HepG2 (cell line): Measurements from ENCODE around the gene NFKBIA. TPM values are rescaled to one million over a fixed set of nuclear protein-coding genes. Genes with fewer than 3 reads are reported as not detected.

Source experiments
- ARHGAP35 ChIP-seq: sonication (generic); formaldehyde crosslinking; IDR thresholded peaks from 2 replicates; pipeline ENCODE4 v1.9.0; 2022; ENCODE audit warnings: mild to moderate bottlenecking, inconsistent platforms, moderate library complexity, missing genetic modification reagents, borderline replicate concordance
- ATF1 ChIP-seq: IDR thresholded peaks from 2 replicates; pipeline ENCODE4 v1.6.1; 2016; ENCODE audit warnings: mild to moderate bottlenecking, control low read depth
- CBX5 ChIP-seq: sonication (generic); formaldehyde crosslinking; IDR thresholded peaks from 2 replicates; pipeline ENCODE4 v1.4.0; 2020; ENCODE audit warnings: missing genetic modification reagents, borderline replicate concordance
- CENPT ChIP-seq: sonication (generic); formaldehyde crosslinking; IDR thresholded peaks from 2 replicates; pipeline ENCODE4 v1.8.0; 2022; ENCODE audit warnings: low read depth, mild to moderate bottlenecking, moderate library complexity, missing genetic modification reagents
- ERF ChIP-seq: IDR thresholded peaks from 2 replicates; pipeline ENCODE4 v1.6.1; 2018; ENCODE audit warnings: missing biosample characterization, missing genetic modification reagents
- FOXJ3 ChIP-seq: sonication (generic); formaldehyde crosslinking; IDR thresholded peaks from 2 replicates; pipeline ENCODE4 v1.4.0; 2020; ENCODE audit warnings: missing genetic modification reagents, mild to moderate bottlenecking, borderline replicate concordance
- GFI1 ChIP-seq: sonication (generic); formaldehyde crosslinking; IDR thresholded peaks from 2 replicates; pipeline ENCODE4 v1.5.0; 2020; ENCODE audit warnings: missing genetic modification reagents, mild to moderate bottlenecking, borderline replicate concordance
- HMG20A ChIP-seq: IDR thresholded peaks from 2 replicates; pipeline ENCODE4 v1.6.1; 2016; ENCODE audit warnings: borderline replicate concordance
- HNRNPL ChIP-seq: fragments of 200-400 bp; formaldehyde crosslinking; IDR thresholded peaks from 2 replicates; pipeline ENCODE4 v1.6.1; 2017; ENCODE audit warnings: mild to moderate bottlenecking, low read depth, low read length
- LCORL ChIP-seq, 2 experiments: fragments of 450-650 bp in 1 of 2; sonication (generic) in 1 of 2; formaldehyde crosslinking in 1 of 2; IDR thresholded peaks; 2 replicates each; pipeline versions ENCODE4 v1.5.0 to v1.6.1; 2017 to 2020; ENCODE audit warnings: antibody characterized with exemption in 1 of 2, missing genetic modification reagents in 1 of 2
- MTF1 ChIP-seq: sonication (generic); formaldehyde crosslinking; IDR thresholded peaks from 2 replicates; pipeline ENCODE4 v1.5.0; 2020; ENCODE audit warnings: missing genetic modification reagents
- THAP11 ChIP-seq: IDR thresholded peaks from 2 replicates; pipeline ENCODE4 v1.6.1; 2016; ENCODE audit warnings: missing biosample characterization, missing genetic modification reagents
- ZNF225 ChIP-seq: sonication (generic); formaldehyde crosslinking; IDR thresholded peaks from 2 replicates; pipeline ENCODE4 v1.4.0; 2020; ENCODE audit warnings: mild to moderate bottlenecking, missing genetic modification reagents
- ZNF232 ChIP-seq: sonication (generic); formaldehyde crosslinking; IDR thresholded peaks from 2 replicates; pipeline ENCODE4 v1.4.0; 2020; ENCODE audit warnings: missing genetic modification reagents, borderline replicate concordance
- ZNF512 ChIP-seq: sonication (generic); formaldehyde crosslinking; IDR thresholded peaks from 2 replicates; pipeline ENCODE4 v1.4.0; 2020; ENCODE audit warnings: mild to moderate bottlenecking, missing genetic modification reagents
- ZNF530 ChIP-seq: sonication (generic); formaldehyde crosslinking; IDR thresholded peaks from 2 replicates; pipeline ENCODE4 v1.5.0; 2020; ENCODE audit warnings: low read depth, mild to moderate bottlenecking, missing genetic modification reagents
- ZNF607 ChIP-seq: sonication (generic); formaldehyde crosslinking; IDR thresholded peaks from 2 replicates; pipeline ENCODE4 v1.5.1; 2020; ENCODE audit warnings: missing genetic modification reagents, mild to moderate bottlenecking, borderline replicate concordance
- ZNF761 ChIP-seq: sonication (generic); formaldehyde crosslinking; conservative IDR thresholded peaks from 2 replicates; pipeline ENCODE4 v1.4.0; 2020; ENCODE audit warnings: mild to moderate bottlenecking, missing genetic modification reagents
- ZNF839 ChIP-seq: sonication (generic); formaldehyde crosslinking; IDR thresholded peaks from 2 replicates; pipeline ENCODE4 v1.4.0; 2020; ENCODE audit warnings: missing genetic modification reagents, mild to moderate bottlenecking, borderline replicate concordance
- ZSCAN20 ChIP-seq: sonication (generic); formaldehyde crosslinking; IDR thresholded peaks from 2 replicates; pipeline ENCODE4 v1.4.0; 2020; ENCODE audit warnings: missing genetic modification reagents, mild to moderate bottlenecking, borderline replicate concordance
- polyA plus RNA-seq, 8 experiments: library from polyadenylated mRNA; depleted of rRNA in 3 of 8; stranded (reverse) in 7 of 8; unstranded in 1 of 8; fragments of >200 nt; fragmentation: Illumina TruSeq in 4 of 8; extraction: Trizol in 4 of 8; gene quantifications; 2 replicates each; pipeline versions ENCODE4 v1.2.1 to v1.2.3, GENCODE V29; 2011 to 2016; ENCODE audit warnings: low read depth in 4 of 8, missing spikeins in 1 of 8, mixed read lengths in 1 of 8; ENCODE audit not compliant: insufficient read depth in 1 of 8
- total RNA-seq, 5 experiments: library from RNA; depleted of rRNA; stranded (reverse); fragments of >200 nt; fragmentation: Illumina TruSeq; extraction: Trizol; gene quantifications; 2 replicates each; pipeline ENCODE4 v1.2.3, GENCODE V29; 2016; ENCODE audit warnings: low read depth in 1 of 5
- TF ChIP-seq, protein P1 (sequence below), 2 experiments: fragments of 450-650 bp in 1 of 2; sonication (generic) in 1 of 2; formaldehyde crosslinking; IDR thresholded peaks; 2 replicates each; pipeline versions ENCODE4 v1.5.0 to v1.8.0; 2020 to 2022; ENCODE audit warnings: mild to moderate bottlenecking in 1 of 2, missing genetic modification reagents in 1 of 2
- TF ChIP-seq, protein P2 (sequence below): sonication (generic); formaldehyde crosslinking; IDR thresholded peaks from 2 replicates; pipeline ENCODE4 v1.5.1; 2020; ENCODE audit warnings: mild to moderate bottlenecking, moderate library complexity, missing genetic modification reagents
- TF ChIP-seq, protein P3 (sequence below): sonication (generic); formaldehyde crosslinking; IDR thresholded peaks from 2 replicates; pipeline ENCODE4 v1.5.0; 2020; ENCODE audit warnings: missing genetic modification reagents, mild to moderate bottlenecking, borderline replicate concordance

Gene NFKBIA
- total and polyA plus RNA-seq, 2 of the 13 experiments (the other 11 are each of a cell fraction or from before 2014, with no cell fraction given), result 197 to 319 TPM

GRCh38 chr14:35404449-35405303, at the start of gene NFKBIA (continued):
- peak; percentile 81; the same call in 1 of the 2 replicates for TF ChIP-seq FOXJ3
- no peak for TF ChIP-seq LCORL (IDR thresholded peaks at IDR 0.05)
- peak; percentile 95; the same call in 1 of the 2 replicates for TF ChIP-seq LCORL (CRISPR knock-in tag; IDR thresholded peaks at IDR 0.05)
- peak; percentile 74 for TF ChIP-seq ARHGAP35
- 0 out of 2 replicates have a peak, but pooled peaks have one; percentile 48 for TF ChIP-seq ZNF225
- TF ChIP-seq GFI1 (CRISPR knock-in tag), result peak; percentile 74; the same call in 1 of the 2 replicates
- 0 out of 2 replicates have a peak, but pooled peaks have one; percentile 41 for TF ChIP-seq MTF1
- TF ChIP-seq HNRNPL, result 0 out of 2 replicates have a peak, but pooled peaks have one; percentile 11
- no peak; the same call in 1 of the 2 replicates for TF ChIP-seq ATF1
- TF ChIP-seq ZNF607, result peak; percentile 89
- TF ChIP-seq, protein P1, sequence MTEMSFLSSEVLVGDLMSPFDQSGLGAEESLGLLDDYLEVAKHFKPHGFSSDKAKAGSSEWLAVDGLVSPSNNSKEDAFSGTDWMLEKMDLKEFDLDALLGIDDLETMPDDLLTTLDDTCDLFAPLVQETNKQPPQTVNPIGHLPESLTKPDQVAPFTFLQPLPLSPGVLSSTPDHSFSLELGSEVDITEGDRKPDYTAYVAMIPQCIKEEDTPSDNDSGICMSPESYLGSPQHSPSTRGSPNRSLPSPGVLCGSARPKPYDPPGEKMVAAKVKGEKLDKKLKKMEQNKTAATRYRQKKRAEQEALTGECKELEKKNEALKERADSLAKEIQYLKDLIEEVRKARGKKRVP (CRISPR knock-in tag; IDR thresholded peaks at IDR 0.05), result no peak
- TF ChIP-seq CBX5 (CRISPR knock-in tag), result no peak; the same call in none of the 2 replicates
- TF ChIP-seq ZNF839 (CRISPR knock-in tag), result peak; percentile 87; the same call in 1 of the 2 replicates
- peak; percentile 97 for TF ChIP-seq ERF (CRISPR knock-in tag)
- no peak for TF ChIP-seq ZNF530
- TF ChIP-seq ZNF761 (CRISPR knock-in tag), result peak; percentile 92
- TF ChIP-seq, protein P2, sequence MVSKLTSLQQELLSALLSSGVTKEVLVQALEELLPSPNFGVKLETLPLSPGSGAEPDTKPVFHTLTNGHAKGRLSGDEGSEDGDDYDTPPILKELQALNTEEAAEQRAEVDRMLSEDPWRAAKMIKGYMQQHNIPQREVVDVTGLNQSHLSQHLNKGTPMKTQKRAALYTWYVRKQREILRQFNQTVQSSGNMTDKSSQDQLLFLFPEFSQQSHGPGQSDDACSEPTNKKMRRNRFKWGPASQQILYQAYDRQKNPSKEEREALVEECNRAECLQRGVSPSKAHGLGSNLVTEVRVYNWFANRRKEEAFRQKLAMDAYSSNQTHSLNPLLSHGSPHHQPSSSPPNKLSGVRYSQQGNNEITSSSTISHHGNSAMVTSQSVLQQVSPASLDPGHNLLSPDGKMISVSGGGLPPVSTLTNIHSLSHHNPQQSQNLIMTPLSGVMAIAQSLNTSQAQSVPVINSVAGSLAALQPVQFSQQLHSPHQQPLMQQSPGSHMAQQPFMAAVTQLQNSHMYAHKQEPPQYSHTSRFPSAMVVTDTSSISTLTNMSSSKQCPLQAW (CRISPR knock-in tag), result peak; percentile 95
- TF ChIP-seq, protein P3, sequence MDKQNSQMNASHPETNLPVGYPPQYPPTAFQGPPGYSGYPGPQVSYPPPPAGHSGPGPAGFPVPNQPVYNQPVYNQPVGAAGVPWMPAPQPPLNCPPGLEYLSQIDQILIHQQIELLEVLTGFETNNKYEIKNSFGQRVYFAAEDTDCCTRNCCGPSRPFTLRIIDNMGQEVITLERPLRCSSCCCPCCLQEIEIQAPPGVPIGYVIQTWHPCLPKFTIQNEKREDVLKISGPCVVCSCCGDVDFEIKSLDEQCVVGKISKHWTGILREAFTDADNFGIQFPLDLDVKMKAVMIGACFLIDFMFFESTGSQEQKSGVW (CRISPR knock-in tag), result no peak
- TF ChIP-seq THAP11, result peak; percentile 65; the same call in 1 of the 2 replicates
- peak; percentile 86; the same call in 1 of the 2 replicates for TF ChIP-seq ZNF232 (CRISPR knock-in tag)
- TF ChIP-seq CENPT (CRISPR knock-in tag), result peak; percentile 98
- TF ChIP-seq ZNF512, result no peak
- no peak; the same call in 1 of the 2 replicates for TF ChIP-seq ZSCAN20 (CRISPR knock-in tag)
- peak; percentile 47 for TF ChIP-seq HMG20A
